HG03460 (cell line): ENCODE results near the gene TNRC6B.
"Not testable (repeated sequence)": the region's sequence is repeated elsewhere in the genome, so short reads cannot be mapped to it uniquely, and the experiment has no call there.

Experiments
- ATAC-seq: cut with Tn5 transposase; IDR thresholded peaks from one replicate; pipeline ENCODE4 v1.9.1; 2021; ENCODE audit not compliant: unreplicated experiment

Gene TNRC6B

GRCh38 chr22:40212121-40212520, 34.4 kb downstream of the TNRC6B start:
- ATAC-seq, result no peak

- ATAC-seq, result no peak
Measured at GRCh38 chr22:40213478-40213877, 35.8 kb downstream of the TNRC6B start.

GRCh38 chr22:40215266-40215665, 37.5 kb downstream of the TNRC6B start:
- ATAC-seq, result no peak

GRCh38 chr22:40216041-40216756, 38.5 kb downstream of the TNRC6B start:
- no peak for ATAC-seq

GRCh38 chr22:40218152-40218551, 40.4 kb downstream of the TNRC6B start:
- no peak for ATAC-seq

- no peak for ATAC-seq
Measured at GRCh38 chr22:40218723-40219294, 41.1 kb downstream of the TNRC6B start.

GRCh38 chr22:40220316-40221054, 42.8 kb downstream of the TNRC6B start:
- ATAC-seq, result no peak

- no peak for ATAC-seq
Measured at GRCh38 chr22:40221055-40221414, 43.3 kb downstream of the TNRC6B start.

GRCh38 chr22:40222979-40223378, 45.3 kb downstream of the TNRC6B start:
- ATAC-seq, result not testable (repeated sequence)

- ATAC-seq, result no peak
Measured at GRCh38 chr22:40224702-40225101, 47.0 kb downstream of the TNRC6B start.

- no peak for ATAC-seq
Measured at GRCh38 chr22:40226620-40227019, 48.9 kb downstream of the TNRC6B start.

GRCh38 chr22:40231618-40232313, 54.0 kb downstream of the TNRC6B start:
- no peak for ATAC-seq

GRCh38 chr22:40232624-40233023, 54.9 kb downstream of the TNRC6B start:
- no peak for ATAC-seq

GRCh38 chr22:40233886-40234285, 56.2 kb downstream of the TNRC6B start:
- no peak for ATAC-seq

- no peak for ATAC-seq
Measured at GRCh38 chr22:40234658-40235057, 56.9 kb downstream of the TNRC6B start.

GRCh38 chr22:40235308-40235707, 57.6 kb downstream of the TNRC6B start:
- ATAC-seq, result no peak

GRCh38 chr22:40236131-40236665, 58.5 kb downstream of the TNRC6B start:
- no peak for ATAC-seq

GRCh38 chr22:40237241-40237640, 59.5 kb downstream of the TNRC6B start:
- no peak for ATAC-seq

GRCh38 chr22:40237788-40238424, 60.2 kb downstream of the TNRC6B start:
- ATAC-seq, result no peak

GRCh38 chr22:40238425-40239344, 61.0 kb downstream of the TNRC6B start:
- ATAC-seq, result no peak
